ENCODE measurements around the gene TTLL3.
"Not testable (repeated sequence)": the region's sequence is repeated elsewhere in the genome, so short reads cannot be mapped to it uniquely, and the experiment has no call there.

The TTLL3 gene

GRCh38 chr3:9865125-9865637, 55.1 kb downstream of the TTLL3 start:
- not testable (repeated sequence) for DNase-seq

DNA sequence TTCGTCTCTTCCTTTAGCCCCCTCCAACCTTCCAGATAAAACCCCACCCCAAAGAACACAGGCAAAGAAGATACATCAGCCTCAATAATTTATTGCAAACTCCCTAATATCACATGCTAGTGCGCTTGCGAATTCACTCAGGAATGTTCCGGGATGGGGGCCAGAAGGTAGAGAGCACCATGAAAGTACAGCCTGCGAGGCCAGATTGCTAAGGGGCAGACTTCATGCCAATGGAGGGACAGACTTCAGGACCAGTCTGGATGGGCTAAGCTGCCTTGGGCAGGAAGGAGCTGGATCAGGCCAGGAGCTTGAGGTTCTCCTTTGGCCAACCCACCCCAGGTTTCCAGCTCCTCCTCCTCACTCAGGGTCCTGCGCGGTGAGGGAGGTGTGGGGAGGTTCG, 56.6 kb downstream of the TTLL3 start:
- DNase-seq, result no peak

DNA sequence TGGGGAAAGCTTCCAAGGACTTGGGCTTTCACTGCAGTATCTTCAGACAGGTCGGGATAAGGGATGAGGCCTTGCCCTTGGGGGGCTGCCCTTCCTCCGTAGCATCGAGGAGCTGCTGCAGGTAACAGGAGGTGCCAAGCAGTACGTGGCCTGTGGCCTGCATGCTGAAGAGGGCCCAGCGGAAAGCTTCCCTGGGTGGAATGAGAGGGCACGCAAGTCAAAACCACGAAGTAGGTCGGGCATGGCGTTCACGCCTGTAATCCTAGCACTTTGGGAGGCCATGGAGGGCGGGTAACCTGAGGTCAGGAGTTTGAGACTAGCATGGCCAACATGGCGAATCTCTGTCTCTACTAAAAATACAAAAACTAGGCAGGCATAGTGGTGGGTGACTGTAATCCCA, 57.0 kb downstream of the TTLL3 start:
- DNase-seq, result no peak

DNA sequence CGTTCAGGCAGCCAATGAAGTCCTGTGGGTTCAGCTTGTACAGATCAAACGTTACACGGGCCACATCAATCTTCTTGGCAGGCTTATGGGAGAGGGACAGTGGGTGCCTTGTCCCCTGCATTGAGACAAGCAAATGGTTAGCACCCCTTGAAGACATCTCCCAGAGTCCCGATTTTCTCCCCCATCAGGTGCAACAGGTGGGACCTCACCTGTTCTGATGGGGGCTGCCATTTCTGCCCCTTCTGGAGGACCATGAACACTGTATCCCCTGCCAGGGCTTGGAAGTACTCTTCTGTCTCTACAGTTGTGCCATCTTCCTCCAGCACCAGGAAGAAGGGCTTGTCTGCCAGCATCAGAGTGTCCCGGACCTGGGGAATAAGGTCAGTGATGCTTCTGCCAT, 59.9 kb downstream of the TTLL3 start:
- DNase-seq, result no peak

DNA sequence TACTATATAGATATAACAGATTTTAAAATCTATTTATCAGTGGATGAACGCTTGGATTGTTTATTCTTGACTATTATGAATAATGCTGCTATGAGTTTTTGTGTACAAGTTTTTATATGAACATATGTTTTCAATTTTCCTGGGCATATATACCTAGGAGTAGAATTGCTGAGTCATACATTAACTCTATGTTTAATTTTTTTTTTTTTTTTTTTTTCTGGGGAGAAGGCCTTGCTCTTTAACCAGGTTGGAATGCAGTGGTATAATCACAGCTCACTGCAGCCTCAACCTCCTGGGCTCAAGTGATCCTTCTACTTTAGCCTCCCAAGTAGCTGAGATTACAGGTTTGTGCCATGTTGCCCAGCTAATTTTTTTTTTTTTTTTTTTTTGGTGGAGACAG, 60.9 kb downstream of the TTLL3 start:
- DNase-seq, result no peak

GRCh38 chr3:9872067-9872466, 62.0 kb downstream of the TTLL3 start:
- DNase-seq, result not testable (repeated sequence)

DNA sequence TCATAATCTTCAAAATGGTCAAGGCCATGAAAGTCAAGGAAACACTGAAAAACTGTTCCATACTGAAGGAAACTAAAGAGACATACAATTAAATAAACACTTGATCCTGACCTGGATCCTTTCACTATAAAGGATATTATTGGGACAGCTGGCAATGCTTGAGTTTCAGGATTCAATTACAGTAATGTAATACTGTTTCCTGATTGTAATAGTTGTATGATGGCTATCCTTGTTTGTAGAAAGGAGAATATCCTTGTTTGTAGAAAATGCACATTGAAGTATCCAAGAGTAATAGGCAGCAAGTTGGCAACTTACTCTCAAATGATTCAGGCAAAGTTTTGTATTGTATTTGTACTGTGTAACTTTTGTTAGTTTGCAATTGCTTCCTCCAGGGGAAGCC, 65.4 kb downstream of the TTLL3 start:
- DNase-seq, result no peak

DNA sequence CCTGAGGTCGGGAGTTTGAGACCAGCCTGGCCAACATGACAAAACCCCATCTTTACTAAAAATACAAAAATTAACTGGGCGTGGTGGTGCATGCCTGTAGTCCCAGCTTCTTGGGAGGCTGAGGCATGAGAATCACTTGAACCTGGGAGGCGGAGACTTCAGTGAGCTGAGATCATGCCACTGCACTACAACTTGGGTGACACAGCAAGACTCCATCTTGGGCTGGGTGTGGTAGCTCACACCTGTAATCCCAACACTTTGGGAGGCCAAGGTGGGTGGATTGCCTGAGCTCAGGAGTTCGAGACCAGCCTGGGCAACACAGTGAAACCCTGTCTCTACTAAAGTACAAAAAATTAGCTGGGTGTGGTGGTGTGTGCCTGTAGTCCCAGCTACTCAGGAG, 66.2 kb downstream of the TTLL3 start:
- not testable (repeated sequence) for DNase-seq

- no peak for DNase-seq
Observed at GRCh38 chr3:9876991-9877390, 66.9 kb downstream of the TTLL3 start.

GRCh38 chr3:9878700-9879099, 68.6 kb downstream of the TTLL3 start:
- DNase-seq, result no peak

DNA sequence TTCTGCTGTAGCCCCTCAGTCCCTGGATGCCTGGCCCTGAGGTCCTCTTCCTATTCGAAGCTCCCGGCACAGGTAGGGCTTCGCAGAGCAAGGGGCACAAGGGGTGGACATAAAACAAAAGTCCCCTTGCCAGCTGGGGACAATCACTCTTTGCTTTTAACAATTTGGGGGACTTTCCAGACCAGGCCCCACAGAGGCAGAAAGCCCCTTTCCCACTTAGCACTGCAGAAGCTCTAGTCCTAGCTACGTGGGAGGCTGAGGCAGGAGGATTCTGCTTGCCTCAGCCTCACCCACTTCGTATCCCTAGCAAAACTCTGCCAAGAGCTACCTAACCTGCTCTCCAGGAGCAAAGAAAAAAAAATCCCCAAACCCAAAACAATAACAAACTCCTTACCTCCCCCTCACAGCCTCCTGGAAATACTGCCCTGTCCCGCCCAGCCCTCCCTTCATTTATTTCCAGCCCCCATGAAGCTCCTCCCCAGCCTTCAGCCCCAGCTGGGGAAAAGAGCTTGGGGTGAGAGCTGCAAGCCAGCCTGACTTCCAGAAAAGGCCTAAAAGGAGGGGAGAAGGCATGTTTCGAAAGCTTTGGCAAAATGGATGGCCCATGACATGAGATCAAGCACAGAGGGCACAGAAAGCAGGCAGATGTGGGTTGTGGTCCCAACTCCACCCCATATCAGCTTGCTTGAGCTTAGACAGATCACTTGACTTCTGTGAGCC, 69.9 kb downstream of the TTLL3 start, which contains the start of gene CIDEC:
Gene CIDEC (minus strand): TSS at position 424 of the 720 bp plus-strand sequence. CDS start 1,767 bp downstream, outside the sequence.
- no peak for DNase-seq

DNA sequence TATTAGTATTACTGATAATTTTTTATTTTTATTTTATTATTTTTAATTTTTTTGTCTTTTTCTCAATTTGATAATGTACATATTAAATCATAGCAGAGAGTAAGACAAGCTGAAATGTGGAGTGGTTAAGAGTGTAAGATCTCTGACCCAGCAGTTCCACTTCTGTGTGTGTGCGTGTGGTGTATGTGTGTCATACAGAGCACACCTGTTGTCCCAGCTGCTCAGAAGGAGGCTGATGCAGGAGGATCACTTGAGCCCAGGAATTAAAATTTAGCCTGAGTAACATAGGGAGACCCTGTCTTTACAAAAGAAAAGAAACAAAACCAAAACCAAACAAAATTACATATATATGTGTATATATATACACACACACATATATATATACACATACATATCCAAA, 71.4 kb downstream of the TTLL3 start:
- no peak for DNase-seq

GRCh38 chr3:9883706-9884554, 73.9 kb downstream of the TTLL3 start:
- DNase-seq, result no peak

DNA sequence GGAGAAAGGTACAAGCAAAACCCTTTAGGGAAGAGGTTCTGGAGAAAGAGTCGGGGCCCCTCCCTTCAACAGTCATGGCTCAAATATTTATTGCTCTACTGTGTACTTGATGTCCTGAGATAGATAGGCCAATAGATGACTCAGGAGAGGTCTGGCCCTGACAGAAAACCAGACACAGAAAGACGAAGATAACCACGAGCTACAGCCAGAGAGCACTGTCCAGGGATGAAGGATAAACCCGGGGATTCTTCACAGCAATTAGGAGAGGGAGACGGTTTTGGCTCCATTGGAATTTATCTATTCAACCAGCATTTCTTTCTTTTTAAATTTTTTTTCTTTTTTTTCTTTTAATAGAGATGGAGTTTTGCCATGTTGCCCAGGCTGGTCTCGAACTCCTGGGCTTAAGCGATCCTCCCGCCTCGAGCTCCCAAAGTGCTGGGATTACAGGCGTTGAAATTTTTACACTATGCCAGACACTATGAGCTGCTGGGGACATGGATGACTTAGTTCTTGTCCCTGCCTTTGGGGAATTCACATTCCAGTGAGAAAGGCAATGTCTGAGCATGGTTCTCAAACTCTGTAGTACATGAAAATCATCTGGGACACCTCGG, 74.6 kb downstream of the TTLL3 start:
- DNase-seq, result no peak
